OCI-LY7 (cell line): Measurements from ENCODE around the gene ZNF267. TPM values are rescaled to one million over a fixed set of nuclear protein-coding genes. Genes with fewer than 3 reads are reported as not detected.
"Not testable (repeated sequence)": the region's sequence is repeated elsewhere in the genome, so short reads cannot be mapped to it uniquely, and the experiment has no call there.

Source experiments
- BruUV-seq: library from RNA; stranded (reverse); fragments of 400-500 nt; replicated peaks from 2 replicates; lab custom pipeline; 2021; lab: Mats Ljungman, UMichigan
- CTCF ChIA-PET: fragments of 300-600 bp; sonication (Branson Sonifier 250); formaldehyde crosslinking; loops from one replicate; lab custom pipeline; 2022; ENCODE audit warnings: antibody characterized with exemption; ENCODE audit not compliant: unreplicated experiment; lab: Charles Lee
- POLR2A ChIA-PET: fragments of 300-600 bp; sonication (Branson Sonifier 250); formaldehyde crosslinking; loops from one replicate; lab custom pipeline; 2022; ENCODE audit warnings: antibody characterized with exemption; lab: Charles Lee
- DNase-seq: peaks from one replicate; pipeline ENCODE4 v3.0.0-alpha.2; 2015; ENCODE audit warnings: low spot score
- H2AFZ ChIP-seq: fragments of 200-600 bp; sonication (generic), shearing (Covaris generic); 2 replicates; pipeline ENCODE4 v1.6.1; 2014; ENCODE audit warnings: mild to moderate bottlenecking, antibody characterized with exemption, low read length, moderate library complexity
- H3K27ac ChIP-seq: fragments of 200-600 bp; sonication (generic); 2 replicates; pipeline ENCODE4 v1.5.1; 2014; ENCODE audit warnings: mixed run types, low read depth, mild to moderate bottlenecking, moderate library complexity, low read length, inconsistent platforms; ENCODE audit not compliant: poor library complexity, severe bottlenecking
- H3K36me3 ChIP-seq: fragments of 200-600 bp; sonication (generic); 2 replicates; pipeline ENCODE4 v1.6.1; 2014; ENCODE audit warnings: mild to moderate bottlenecking, antibody characterized with exemption, low read length, moderate library complexity, mixed read lengths; ENCODE audit not compliant: insufficient read depth
- H3K4me1 ChIP-seq: fragments of 200-600 bp; sonication (generic); 2 replicates; pipeline ENCODE4 v1.5.1; 2014; ENCODE audit warnings: mild to moderate bottlenecking, low read length; ENCODE audit not compliant: insufficient read depth, poor library complexity, severe bottlenecking
- H3K4me2 ChIP-seq: fragments of 200-600 bp; sonication (generic); 2 replicates; pipeline ENCODE4 v1.6.1; 2014; ENCODE audit warnings: mild to moderate bottlenecking, low read length
- H3K4me3 ChIP-seq: fragments of 200-600 bp; sonication (generic); 2 replicates; pipeline ENCODE4 v1.5.1; 2014; ENCODE audit warnings: mild to moderate bottlenecking, low read depth, low read length; ENCODE audit not compliant: poor library complexity, severe bottlenecking
- H3K79me2 ChIP-seq: fragments of 200-600 bp; sonication (generic); 2 replicates; pipeline ENCODE4 v1.6.1; 2016; ENCODE audit warnings: low read depth, mild to moderate bottlenecking, low read length, moderate library complexity, mixed read lengths; ENCODE audit not compliant: insufficient read depth
- H3K9me2 ChIP-seq: fragments of 200-600 bp; sonication (generic); 2 replicates; pipeline ENCODE4 v1.6.1; 2016; ENCODE audit warnings: mild to moderate bottlenecking, low read length, mixed read lengths; ENCODE audit not compliant: insufficient read depth
- H3K9me3 ChIP-seq: fragments of 200-600 bp; sonication (generic); 2 replicates; pipeline ENCODE4 v1.6.1; 2014; ENCODE audit warnings: mild to moderate bottlenecking, mixed run types, low read length, mixed read lengths
- H4K20me1 ChIP-seq: fragments of 200-600 bp; sonication (generic); 2 replicates; pipeline ENCODE4 v1.6.1; 2014; ENCODE audit warnings: mild to moderate bottlenecking, antibody characterized with exemption, low read length, moderate library complexity, mixed read lengths; ENCODE audit not compliant: insufficient read depth
- intact Hi-C: fragments of 100-400 bp; cut with micrococcal nuclease; formaldehyde crosslinking; loops from one replicate; pipeline ENCODE4 v1.10.0; 2022; ENCODE audit not compliant: unreplicated experiment
- small RNA-seq: library from RNA; depleted of rRNA; stranded (forward); fragments of <200 nt; gene quantifications from one replicate; pipeline ENCODE3, GENCODE V24; 2014
- total RNA-seq, 2 experiments: library from RNA; depleted of rRNA in 1 of 2; stranded (reverse); fragments of >200 nt in 1 of 2; shearing (Covaris generic) in 1 of 2; gene quantifications; 2 replicates each; pipeline ENCODE4 v1.2.3, GENCODE V29; 2014 to 2022

Gene ZNF267
- total RNA-seq, 2 experiments from 2014 or later = 23.3 to 38.8 TPM

GRCh38 chr16:31960186-31960910 is 86.7 kb downstream of the ZNF267 start:
- POLR2A ChIA-PET, H3K79me2 ChIP-seq, H4K20me1 ChIP-seq, H2AFZ ChIP-seq, H3K27ac ChIP-seq, DNase-seq, BruUV-seq, CTCF ChIA-PET, intact Hi-C loops, H3K9me3 ChIP-seq, H3K9me2 ChIP-seq, H3K4me1 ChIP-seq, H3K4me2 ChIP-seq, H3K4me3 ChIP-seq, H3K36me3 ChIP-seq: not testable (repeated sequence)

Small RNA genes within 50 kb of the gene (small RNA-seq; reads per million reads assigned to genes)
- gene AC034105.2 (not detected), gene AC034105.4 (not detected)
